Caco-2 (cell line): ENCODE data around the gene GYG2. TPM values are rescaled to one million over a fixed set of nuclear protein-coding genes. Genes with fewer than 3 reads are reported as not detected.
A peak's percentile ranks its signal among the peaks of the same experiment; 100 is the strongest.
"Not testable (repeated sequence)": the region's sequence is repeated elsewhere in the genome, so short reads cannot be mapped to it uniquely, and the experiment has no call there.

Source experiments
- BruUV-seq: library from RNA; stranded (reverse); fragments of 400-500 nt; replicated peaks from 2 replicates; lab custom pipeline; 2021; lab: Mats Ljungman, UMichigan
- CTCF ChIA-PET: fragments of 300-600 bp; sonication (Branson Sonifier 250); formaldehyde crosslinking; loops from one replicate; lab custom pipeline; 2022; ENCODE audit warnings: antibody characterized with exemption; lab: Charles Lee
- POLR2A ChIA-PET: fragments of 300-600 bp; sonication (Branson Sonifier 250); formaldehyde crosslinking; loops from one replicate; lab custom pipeline; 2022; ENCODE audit warnings: antibody characterized with exemption; lab: Charles Lee
- DNase-seq, 2 experiments: peaks; one replicate each; pipeline versions ENCODE4 v3.0.0 to v3.0.0-alpha.2; 2020 to 2022
- H3K27me3 ChIP-seq: replicated peaks from 2 replicates; pipeline ENCODE4 v1.6.0; 2011; ENCODE audit warnings: low read length; ENCODE audit not compliant: control insufficient read depth, insufficient read depth
- H3K36me3 ChIP-seq: 2 replicates; pipeline ENCODE4 v1.5.1; 2011; ENCODE audit warnings: low read length; ENCODE audit not compliant: control insufficient read depth, insufficient read depth
- H3K4me1 ChIP-seq: fragments of 250-450 bp; sonication (Bioruptor Pico); 2 replicates; pipeline ENCODE4 v1.5.1; 2020; ENCODE audit warnings: mild to moderate bottlenecking
- H3K4me3 ChIP-seq: 2 replicates; pipeline ENCODE4 v1.5.1; 2011; ENCODE audit warnings: low read depth, mild to moderate bottlenecking, control low read depth, low read length
- H3K9me3 ChIP-seq: fragments of 250-450 bp; sonication (Bioruptor Pico); 2 replicates; pipeline ENCODE4 v1.5.1; 2020; ENCODE audit warnings: mild to moderate bottlenecking, moderate library complexity
- H3K27ac Mint-ChIP-seq: one replicate; pipeline ENCODE4 v1.8.0; 2022; ENCODE audit warnings: mixed read lengths; ENCODE audit not compliant: unreplicated experiment
- H3K27me3 Mint-ChIP-seq: one replicate; pipeline ENCODE4 v1.8.0; 2022; ENCODE audit warnings: mixed read lengths; ENCODE audit not compliant: insufficient read depth, unreplicated experiment
- H3K36me3 Mint-ChIP-seq: one replicate; pipeline ENCODE4 v1.8.0; 2022; ENCODE audit warnings: mild to moderate bottlenecking, mixed read lengths; ENCODE audit not compliant: insufficient read depth, unreplicated experiment
- H3K4me1 Mint-ChIP-seq: one replicate; pipeline ENCODE4 v1.8.0; 2022; ENCODE audit warnings: low read depth, mixed read lengths; ENCODE audit not compliant: unreplicated experiment
- H3K4me3 Mint-ChIP-seq: one replicate; pipeline ENCODE4 v1.8.0; 2022; ENCODE audit warnings: mild to moderate bottlenecking, moderate library complexity, mixed read lengths; ENCODE audit not compliant: unreplicated experiment
- H3K9me3 Mint-ChIP-seq: one replicate; pipeline ENCODE4 v1.8.0; 2022; ENCODE audit warnings: mixed read lengths; ENCODE audit not compliant: unreplicated experiment
- CTCF ChIP-seq, 2 experiments: fragments of 200-600 bp in 1 of 2; IDR thresholded peaks; 1 replicate in 1 of 2; 2 replicates in 1 of 2; pipeline versions ENCODE4 v1.5.1 to v1.8.0; 2011 to 2022; ENCODE audit warnings: antibody characterized with exemption in 1 of 2, control low read depth in 1 of 2, inconsistent platforms in 1 of 2, low read depth in 1 of 2, low read length in 1 of 2, mild to moderate bottlenecking in 1 of 2, moderate library complexity in 1 of 2; ENCODE audit not compliant: insufficient read depth in 1 of 2, severe bottlenecking in 1 of 2, unreplicated experiment in 1 of 2
- intact Hi-C: fragments of 100-400 bp; cut with micrococcal nuclease; formaldehyde crosslinking; loops from one replicate; pipeline ENCODE4 v1.10.0; 2022; ENCODE audit not compliant: unreplicated experiment
- total RNA-seq: library from RNA; stranded (reverse); gene quantifications from 2 replicates; pipeline ENCODE4 v1.2.3, GENCODE V29; 2022

Gene GYG2
- total RNA-seq, 1 experiment from 2014 or later: 50.4 TPM

GRCh38 chrX:2889045-2889605, 60.4 kb downstream of the GYG2 start:
- peaks cover 27% of the 10 kb centered on the region for H3K4me1 Mint-ChIP-seq
- no peaks in the 10 kb centered on the region for H3K27me3 Mint-ChIP-seq
- H3K9me3 Mint-ChIP-seq: no peaks in the 10 kb centered on the region
- peak overlapping the region; percentile 97 for H3K27ac Mint-ChIP-seq
- Histone ChIP-seq H3K27me3 (no peaks in the 10 kb centered on the region), H3K9me3 (no peaks in the 10 kb centered on the region), H3K36me3 (no peaks in the 10 kb centered on the region), H3K4me1 (peaks cover 11% of the 10 kb centered on the region; the same call in 1 of the 2 replicates), H3K4me3 (peak overlapping the region; percentile 12; the same call in 1 of the 2 replicates)
- ChIA-PET POLR2A (no interaction called here), CTCF (no interaction called here)
- intact Hi-C loops: no loop called here
- BruUV-seq: no TSS peak
- DNase-seq: no peak
- peak overlapping the region; percentile 80 for H3K4me3 Mint-ChIP-seq
- TF ChIP-seq CTCF (IDR thresholded peaks at IDR 0.05; ENCODE audit: insufficient read depth in 1 of 2, low read depth in 1 of 2, low read length in 1 of 2, severe bottlenecking in 1 of 2, unreplicated experiment in 1 of 2): no peak
- peaks cover 10% of the 10 kb centered on the region for H3K36me3 Mint-ChIP-seq

- BruUV-seq, H3K36me3 ChIP-seq, H3K27me3 ChIP-seq, POLR2A ChIA-PET, H3K9me3 ChIP-seq, H3K9me3 Mint-ChIP-seq, CTCF ChIA-PET, H3K27me3 Mint-ChIP-seq: not testable (repeated sequence)
- TF ChIP-seq CTCF (IDR thresholded peaks at IDR 0.05; ENCODE audit: insufficient read depth in 1 of 2, low read depth in 1 of 2, low read length in 1 of 2, severe bottlenecking in 1 of 2, unreplicated experiment in 1 of 2): peak; percentile 38 to 47
- Mint-ChIP-seq H3K4me3 (peak overlapping the region; percentile 80), H3K36me3 (peaks cover 16% of the 10 kb centered on the region), H3K4me1 (peaks cover 34% of the 10 kb centered on the region), H3K27ac (peak overlapping the region; percentile 97)
- Histone ChIP-seq H3K4me3 (peak overlapping the region; percentile 21), H3K4me1 (peaks cover 11% of the 10 kb centered on the region; the same call in 1 of the 2 replicates)
- intact Hi-C loops: loop anchor here (1.0 to 2.0 kb wide), 3 partner anchors 8 to 78 kb away; no protein-coding TSS in a partner anchor
- peak; percentile 74 to 86 for DNase-seq
Measured at GRCh38 chrX:2889706-2890490, 61.2 kb downstream of the GYG2 start.

GRCh38 chrX:2890536-2891460, 62.1 kb downstream of the GYG2 start:
- peak; percentile 5 to 33 for DNase-seq
- peaks cover 11% of the 10 kb centered on the region for H3K4me1 ChIP-seq
- peak overlapping the region; percentile 26 for H3K4me3 ChIP-seq
- H3K27me3 Mint-ChIP-seq, H3K9me3 ChIP-seq, H3K9me3 Mint-ChIP-seq, H3K27me3 ChIP-seq, CTCF ChIA-PET, H3K36me3 ChIP-seq, POLR2A ChIA-PET: not testable (repeated sequence)
- intact Hi-C loops: loop anchor here (1.0 to 2.0 kb wide), 3 partner anchors 8 to 78 kb away; no protein-coding TSS in a partner anchor
- BruUV-seq: TSS peak; percentile 71
- H3K4me3 Mint-ChIP-seq: peak overlapping the region; percentile 80
- H3K4me1 Mint-ChIP-seq: peaks cover 35% of the 10 kb centered on the region
- peak overlapping the region; percentile 97 for H3K27ac Mint-ChIP-seq
- peaks cover 16% of the 10 kb centered on the region for H3K36me3 Mint-ChIP-seq
